ENCODE measurements around the gene N4BP2. TPM values are rescaled to one million over a fixed set of nuclear protein-coding genes. Genes with fewer than 3 reads are reported as not detected.

N4BP2 gene
- total RNA-seq, 1 experiment from 2014 or later, result 5.3 TPM

- Mint-ChIP-seq H3K27me3 (ENCODE audit: unreplicated experiment) (no peaks in the 10 kb centered on the region), H3K4me3 (ENCODE audit: low read depth, unreplicated experiment) (no peak overlapping the region), H3K27ac (ENCODE audit: unreplicated experiment) (no peak overlapping the region), H3K4me1 (ENCODE audit: low read depth, unreplicated experiment) (peaks cover 14% of the 10 kb centered on the region), H3K9me3 (ENCODE audit: low read depth, unreplicated experiment) (no peaks in the 10 kb centered on the region), H3K36me3 (ENCODE audit: insufficient read depth, unreplicated experiment) (no peaks in the 10 kb centered on the region)
- no peak for TF ChIP-seq CTCF (IDR thresholded peaks at IDR 0.05; ENCODE audit: unreplicated experiment)
- no TSS peak for BruUV-seq (replicated peaks)
- intact Hi-C loops (cut with micrococcal nuclease; ENCODE audit: unreplicated experiment), result no loop called here
- no peak for DNase-seq
- CTCF ChIA-PET, result interaction anchor here (0.6 to 0.7 kb wide), 3 partner anchors 50 to 529 kb away, joined by 3 to 5 read pairs (median 3); no protein-coding TSS in a partner anchor
Measured at GRCh38 chr4:40195182-40196177, 138.8 kb downstream of the N4BP2 start.

GRCh38 chr4:40196272-40196671 lies 139.6 kb downstream of the N4BP2 start:
- CTCF ChIA-PET, result interaction anchor here (0.6 kb wide), 1 partner anchor 530 kb away, joined by 5 read pairs; no protein-coding TSS in a partner anchor
- H3K9me3 Mint-ChIP-seq (ENCODE audit: low read depth, unreplicated experiment), result no peaks in the 10 kb centered on the region
- no peaks in the 10 kb centered on the region for H3K27me3 Mint-ChIP-seq (ENCODE audit: unreplicated experiment)
- BruUV-seq (replicated peaks), result no TSS peak
- DNase-seq, result no peak
- TF ChIP-seq CTCF (IDR thresholded peaks at IDR 0.05; ENCODE audit: unreplicated experiment), result no peak
- H3K4me3 Mint-ChIP-seq (ENCODE audit: low read depth, unreplicated experiment), result no peak overlapping the region
- intact Hi-C loops (cut with micrococcal nuclease; ENCODE audit: unreplicated experiment), result no loop called here
- H3K36me3 Mint-ChIP-seq (ENCODE audit: insufficient read depth, unreplicated experiment), result no peaks in the 10 kb centered on the region
- H3K27ac Mint-ChIP-seq (ENCODE audit: unreplicated experiment), result no peak overlapping the region
- peaks cover 8% of the 10 kb centered on the region for H3K4me1 Mint-ChIP-seq (ENCODE audit: low read depth, unreplicated experiment)

GRCh38 chr4:40196724-40197281 lies 140.2 kb downstream of the N4BP2 start, which contains the start of gene RHOH:
Gene RHOH (plus strand): TSS chr4:40197031. CDS start chr4:40243387, 46,356 bp downstream.
- Mint-ChIP-seq H3K36me3 (ENCODE audit: insufficient read depth, unreplicated experiment) (no peaks in the 10 kb centered on the region), H3K4me1 (ENCODE audit: low read depth, unreplicated experiment) (peaks cover 2% of the 10 kb centered on the region), H3K9me3 (ENCODE audit: low read depth, unreplicated experiment) (no peaks in the 10 kb centered on the region), H3K27me3 (ENCODE audit: unreplicated experiment) (no peaks in the 10 kb centered on the region), H3K27ac (ENCODE audit: unreplicated experiment) (no peak within 1 kb of the TSS), H3K4me3 (ENCODE audit: low read depth, unreplicated experiment) (no peak within 1 kb of the TSS)
- no peak for DNase-seq
- no TSS peak for BruUV-seq (replicated peaks)
- no peak for TF ChIP-seq CTCF (IDR thresholded peaks at IDR 0.05; ENCODE audit: unreplicated experiment)
- CTCF ChIA-PET, result interaction anchor here (0.6 kb wide), 1 partner anchor 530 kb away, joined by 5 read pairs; no protein-coding TSS in a partner anchor
- intact Hi-C loops (cut with micrococcal nuclease; ENCODE audit: unreplicated experiment), result no loop called here

GRCh38 chr4:40197879-40198689 lies 141.4 kb downstream of the N4BP2 start:
- CTCF ChIA-PET, result no interaction called here
- TF ChIP-seq CTCF (IDR thresholded peaks at IDR 0.05; ENCODE audit: unreplicated experiment), result no peak
- Mint-ChIP-seq H3K4me1 (ENCODE audit: low read depth, unreplicated experiment) (no peaks in the 10 kb centered on the region), H3K36me3 (ENCODE audit: insufficient read depth, unreplicated experiment) (no peaks in the 10 kb centered on the region), H3K27ac (ENCODE audit: unreplicated experiment) (no peak overlapping the region), H3K27me3 (ENCODE audit: unreplicated experiment) (no peaks in the 10 kb centered on the region), H3K4me3 (ENCODE audit: low read depth, unreplicated experiment) (no peak overlapping the region), H3K9me3 (ENCODE audit: low read depth, unreplicated experiment) (no peaks in the 10 kb centered on the region)
- DNase-seq, result no peak
- no TSS peak for BruUV-seq (replicated peaks)
- intact Hi-C loops (cut with micrococcal nuclease; ENCODE audit: unreplicated experiment), result no loop called here
